MCF 10A (cell line): ENCODE results near the gene UBAC1. TPM values are rescaled to one million over a fixed set of nuclear protein-coding genes. Genes with fewer than 3 reads are reported as not detected.

Source experiments
- BruUV-seq: library from RNA; stranded (reverse); fragments of 400-500 nt; replicated peaks from 2 replicates; lab custom pipeline; 2021; lab: Mats Ljungman, UMichigan
- CTCF ChIA-PET: fragments of 300-600 bp; sonication (Branson Sonifier 250); formaldehyde crosslinking; extraction: SDS; loops from one replicate; lab custom pipeline; 2021; ENCODE audit warnings: antibody characterized with exemption, inconsistent platforms; lab: Yijun Ruan, JAX
- POLR2A ChIA-PET: fragments of 300-600, 350-650 bp; sonication (Branson Sonifier 250); formaldehyde crosslinking; extraction: SDS; loops from one replicate; lab custom pipeline; 2020; ENCODE audit warnings: antibody characterized with exemption, inconsistent platforms; lab: Yijun Ruan, JAX
- DNase-seq: peaks from one replicate; pipeline ENCODE4 v3.0.0-alpha.2; 2018; ENCODE audit not compliant: unreplicated experiment
- H3K27ac Mint-ChIP-seq: one replicate; pipeline ENCODE4 v1.8.0; 2022; ENCODE audit warnings: mild to moderate bottlenecking, low read depth, mixed read lengths; ENCODE audit not compliant: unreplicated experiment
- H3K27me3 Mint-ChIP-seq: one replicate; pipeline ENCODE4 v1.8.0; 2022; ENCODE audit warnings: mixed read lengths; ENCODE audit not compliant: insufficient read depth, unreplicated experiment
- H3K36me3 Mint-ChIP-seq: one replicate; pipeline ENCODE4 v1.8.0; 2022; ENCODE audit warnings: mild to moderate bottlenecking, moderate library complexity, mixed read lengths; ENCODE audit not compliant: insufficient read depth, unreplicated experiment
- H3K4me1 Mint-ChIP-seq: one replicate; pipeline ENCODE4 v1.8.0; 2022; ENCODE audit warnings: mixed read lengths; ENCODE audit not compliant: insufficient read depth, unreplicated experiment
- H3K4me3 Mint-ChIP-seq: one replicate; pipeline ENCODE4 v1.8.0; 2022; ENCODE audit warnings: mild to moderate bottlenecking, moderate library complexity, mixed read lengths; ENCODE audit not compliant: unreplicated experiment
- H3K9me3 Mint-ChIP-seq: one replicate; pipeline ENCODE4 v1.8.0; 2022; ENCODE audit warnings: mixed read lengths; ENCODE audit not compliant: unreplicated experiment
- intact Hi-C: fragments of 100-400 bp; cut with micrococcal nuclease; formaldehyde crosslinking; loops from 2 replicates; pipeline ENCODE4 v1.14.1; 2022
- total RNA-seq: library from RNA; stranded (reverse); gene quantifications from 2 replicates; pipeline ENCODE4 v1.2.3, GENCODE V29; 2022
- TF ChIP-seq, protein P1 (sequence below): fragments of 200-600 bp; IDR thresholded peaks from one replicate; pipeline ENCODE4 v1.8.0; 2022; ENCODE audit warnings: antibody characterized with exemption, mild to moderate bottlenecking; ENCODE audit not compliant: unreplicated experiment

Gene UBAC1
- total RNA-seq, 1 experiment from 2014 or later = 34.7 TPM

DNA sequence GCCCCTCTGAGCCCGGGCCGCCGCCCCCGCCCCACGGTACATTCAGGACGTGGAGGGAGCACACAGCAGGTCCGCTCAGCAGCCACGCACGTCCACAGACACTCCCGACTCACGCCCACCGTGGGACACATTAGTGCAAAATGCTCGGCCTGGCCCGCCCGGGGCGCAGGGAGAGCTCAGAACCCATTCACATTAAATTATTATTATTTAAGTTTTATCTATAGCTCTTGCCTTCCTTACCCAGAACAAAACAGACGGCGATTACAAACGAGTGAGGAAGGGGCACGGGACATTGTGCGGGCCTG lies 47.5 kb upstream of the UBAC1 start:
- TF ChIP-seq, protein P1, sequence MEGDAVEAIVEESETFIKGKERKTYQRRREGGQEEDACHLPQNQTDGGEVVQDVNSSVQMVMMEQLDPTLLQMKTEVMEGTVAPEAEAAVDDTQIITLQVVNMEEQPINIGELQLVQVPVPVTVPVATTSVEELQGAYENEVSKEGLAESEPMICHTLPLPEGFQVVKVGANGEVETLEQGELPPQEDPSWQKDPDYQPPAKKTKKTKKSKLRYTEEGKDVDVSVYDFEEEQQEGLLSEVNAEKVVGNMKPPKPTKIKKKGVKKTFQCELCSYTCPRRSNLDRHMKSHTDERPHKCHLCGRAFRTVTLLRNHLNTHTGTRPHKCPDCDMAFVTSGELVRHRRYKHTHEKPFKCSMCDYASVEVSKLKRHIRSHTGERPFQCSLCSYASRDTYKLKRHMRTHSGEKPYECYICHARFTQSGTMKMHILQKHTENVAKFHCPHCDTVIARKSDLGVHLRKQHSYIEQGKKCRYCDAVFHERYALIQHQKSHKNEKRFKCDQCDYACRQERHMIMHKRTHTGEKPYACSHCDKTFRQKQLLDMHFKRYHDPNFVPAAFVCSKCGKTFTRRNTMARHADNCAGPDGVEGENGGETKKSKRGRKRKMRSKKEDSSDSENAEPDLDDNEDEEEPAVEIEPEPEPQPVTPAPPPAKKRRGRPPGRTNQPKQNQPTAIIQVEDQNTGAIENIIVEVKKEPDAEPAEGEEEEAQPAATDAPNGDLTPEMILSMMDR = no peak
- intact Hi-C loops = no loop called here
- H3K27me3 Mint-ChIP-seq = no peaks in the 10 kb centered on the region
- peaks cover 47% of the 10 kb centered on the region for H3K36me3 Mint-ChIP-seq
- no peak overlapping the region for H3K4me3 Mint-ChIP-seq
- BruUV-seq = no TSS peak
- no peak overlapping the region for H3K27ac Mint-ChIP-seq
- peaks cover 5% of the 10 kb centered on the region for H3K4me1 Mint-ChIP-seq
- ChIA-PET CTCF (interaction anchor here (1.1 kb wide), 1 partner anchor 144 kb away, joined by 3 read pairs; no protein-coding TSS in a partner anchor), POLR2A (no interaction called here)
- DNase-seq = no peak
- H3K9me3 Mint-ChIP-seq = no peaks in the 10 kb centered on the region

GRCh38 chr9:136007934-136008692 lies 46.9 kb upstream of the UBAC1 start:
- no peak overlapping the region for H3K27ac Mint-ChIP-seq
- H3K36me3 Mint-ChIP-seq = peaks cover 44% of the 10 kb centered on the region
- BruUV-seq = no TSS peak
- H3K4me1 Mint-ChIP-seq = peaks cover 5% of the 10 kb centered on the region
- H3K27me3 Mint-ChIP-seq = no peaks in the 10 kb centered on the region
- H3K9me3 Mint-ChIP-seq = no peaks in the 10 kb centered on the region
- peak; percentile 51 for DNase-seq
- intact Hi-C loops = no loop called here
- TF ChIP-seq, protein P1 = no peak
- H3K4me3 Mint-ChIP-seq = no peak overlapping the region
- ChIA-PET POLR2A (no interaction called here), CTCF (interaction anchor here (0.6 to 1.1 kb wide), 2 partner anchors 144 to 219 kb away, joined by 3 read pairs; no protein-coding TSS in a partner anchor)

GRCh38 chr9:136007276-136007933 lies 46.2 kb upstream of the UBAC1 start:
- Mint-ChIP-seq H3K27me3 (no peaks in the 10 kb centered on the region), H3K9me3 (no peaks in the 10 kb centered on the region), H3K36me3 (peaks cover 39% of the 10 kb centered on the region), H3K4me1 (peaks cover 5% of the 10 kb centered on the region), H3K4me3 (no peak overlapping the region), H3K27ac (no peak overlapping the region)
- intact Hi-C loops = no loop called here
- POLR2A ChIA-PET = interaction anchor here (0.6 kb wide), 1 partner anchor 98 kb away, joined by 3 read pairs; no protein-coding TSS in a partner anchor
- no TSS peak for BruUV-seq
- TF ChIP-seq, protein P1 = no peak
- DNase-seq = no peak
- CTCF ChIA-PET = interaction anchor here (0.6 kb wide), 1 partner anchor 219 kb away, joined by 3 read pairs; no protein-coding TSS in a partner anchor

DNA sequence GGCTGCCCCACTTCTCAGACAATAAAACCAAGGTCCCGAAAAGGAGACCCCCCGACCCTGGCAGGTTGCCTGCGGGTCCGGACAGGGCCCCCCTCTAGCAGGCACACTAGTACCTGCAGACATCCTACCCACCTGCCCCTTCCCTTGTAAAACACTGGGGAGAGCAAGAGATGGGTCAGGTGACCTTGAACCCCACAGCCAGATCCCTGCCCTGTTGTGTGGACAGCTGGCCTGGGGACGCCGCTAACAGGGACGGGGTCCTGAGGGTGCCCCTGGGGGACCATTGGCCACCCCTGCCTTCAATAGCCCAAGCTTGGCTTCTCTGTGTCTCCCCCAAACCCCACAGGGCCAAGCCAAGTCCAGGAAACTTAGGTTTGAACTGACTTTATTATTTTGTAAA lies 45.0 kb upstream of the UBAC1 start:
- no peak for DNase-seq
- Mint-ChIP-seq H3K27me3 (no peaks in the 10 kb centered on the region), H3K27ac (no peak overlapping the region), H3K36me3 (peaks cover 31% of the 10 kb centered on the region), H3K9me3 (no peaks in the 10 kb centered on the region), H3K4me1 (peaks cover 5% of the 10 kb centered on the region), H3K4me3 (no peak overlapping the region)
- intact Hi-C loops = no loop called here
- POLR2A ChIA-PET = no interaction called here
- no TSS peak for BruUV-seq
- TF ChIP-seq, protein P1 = no peak
- CTCF ChIA-PET = no interaction called here
